Liver (tissue), 3 donors: ENCODE data around the gene TP63.

Experiments
- ATF3 ChIP-seq: IDR thresholded peaks from 2 replicates; pipeline ENCODE4 v1.6.1; 2016; ENCODE audit warnings: antibody characterized with exemption
- CTCF ChIP-seq: fragments of 150-350 bp; IDR thresholded peaks from 2 replicates; pipeline ENCODE4 v1.5.1; 2017; ENCODE audit warnings: improper control_type of control experiment, low read depth, low read length; ENCODE audit not compliant: missing input control
- EGR1 ChIP-seq, 2 donors: IDR thresholded peaks; 2 replicates each; pipeline ENCODE4 v1.6.1; 2016 to 2018; ENCODE audit warnings: antibody characterized with exemption in 2 of 2, low read depth in 2 of 2
- FOXA1 ChIP-seq: IDR thresholded peaks from 2 replicates; pipeline ENCODE4 v1.6.1; 2016; ENCODE audit warnings: antibody characterized with exemption
- FOXA2 ChIP-seq: IDR thresholded peaks from 2 replicates; pipeline ENCODE4 v1.6.1; 2016; ENCODE audit warnings: antibody characterized with exemption
- GABPA ChIP-seq, 2 donors: IDR thresholded peaks in 1 of 2; conservative IDR thresholded peaks in 1 of 2; 2 replicates each; pipeline ENCODE4 v1.6.1; 2016; ENCODE audit warnings: antibody characterized with exemption in 2 of 2, mild to moderate bottlenecking in 1 of 2, moderate library complexity in 1 of 2
- JUND ChIP-seq, 2 donors: IDR thresholded peaks; 2 replicates each; pipeline ENCODE4 v1.6.1; 2016; ENCODE audit warnings: antibody characterized with exemption in 2 of 2
- MAX ChIP-seq: IDR thresholded peaks from 2 replicates; pipeline ENCODE4 v1.6.1; 2016; ENCODE audit warnings: antibody characterized with exemption
- RAD21 ChIP-seq, 2 donors: IDR thresholded peaks; 2 replicates each; pipeline ENCODE4 v1.6.1; 2016; ENCODE audit warnings: antibody characterized with exemption in 2 of 2, mild to moderate bottlenecking in 2 of 2
- REST ChIP-seq: IDR thresholded peaks from 2 replicates; pipeline ENCODE4 v1.6.1; 2016; ENCODE audit warnings: antibody characterized with exemption, mild to moderate bottlenecking
- RXRA ChIP-seq, 2 donors: IDR thresholded peaks; 2 replicates each; pipeline ENCODE4 v1.6.1; 2017 to 2018; ENCODE audit warnings: antibody characterized with exemption in 2 of 2, mild to moderate bottlenecking in 1 of 2
- SP1 ChIP-seq: IDR thresholded peaks from 2 replicates; pipeline ENCODE4 v1.6.1; 2018; ENCODE audit warnings: antibody characterized with exemption, mild to moderate bottlenecking
- TAF1 ChIP-seq: conservative IDR thresholded peaks from 2 replicates; pipeline ENCODE4 v1.6.1; 2016; ENCODE audit warnings: antibody characterized with exemption, mild to moderate bottlenecking
- YY1 ChIP-seq: IDR thresholded peaks from 2 replicates; pipeline ENCODE4 v1.6.1; 2016; ENCODE audit warnings: antibody characterized with exemption, mild to moderate bottlenecking
- donor health status: healthy.
- donor health status: healthy.

GRCh38 chr3:189726277-189726676 lies 95.1 kb downstream of the TP63 start:
- TF ChIP-seq CTCF (no peak), ATF3 (no peak), FOXA2 (no peak), GABPA (IDR thresholded peaks at IDR 0.05 in 1 of 2, conservative IDR thresholded peaks at IDR 0.05 in 1 of 2) (no peak), YY1 (no peak), RXRA (IDR thresholded peaks at IDR 0.05) (no peak), MAX (no peak), SP1 (no peak), TAF1 (no peak), EGR1 (IDR thresholded peaks at IDR 0.05; ENCODE audit: low read depth in 2 of 2) (no peak), REST (no peak), JUND (IDR thresholded peaks at IDR 0.05) (no peak), FOXA1 (no peak), RAD21 (IDR thresholded peaks at IDR 0.05) (no peak)
